ENCODE measurements around the gene ZDHHC8. TPM values are rescaled to one million over a fixed set of nuclear protein-coding genes. Genes with fewer than 3 reads are reported as not detected.

The ZDHHC8 gene
- total and polyA plus RNA-seq, 11 donors: 15.7 to 45.2 (median 38.2) TPM

GRCh38 chr22:20084547-20085413, 46.8 kb upstream of the ZDHHC8 start:
- peaks cover 3 to 47% (median 42%) of the 10 kb centered on the region in 9 donors for H3K36me3 ChIP-seq

DNA sequence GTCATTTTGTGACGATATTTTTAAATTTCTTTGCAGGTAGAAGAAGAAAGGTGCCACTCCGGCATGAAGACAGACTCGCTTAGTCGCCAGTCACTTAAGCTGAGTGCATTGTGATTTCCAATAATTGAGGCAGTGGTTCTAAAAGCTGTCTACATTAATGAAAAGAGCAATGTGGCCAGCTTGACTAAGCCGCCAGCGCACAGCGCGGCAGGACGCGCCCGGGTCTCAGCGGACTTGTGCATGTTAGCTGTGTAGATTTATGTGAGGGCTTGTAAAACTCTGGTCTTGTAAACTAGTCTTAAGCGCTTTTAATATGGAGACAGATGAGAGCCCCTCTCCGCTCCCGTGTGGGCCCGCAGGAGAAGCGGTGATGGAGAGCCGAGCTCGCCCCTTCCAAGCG, 46.0 kb upstream of the ZDHHC8 start:
- Histone ChIP-seq H3K9me3 (no peaks in the 10 kb centered on the region), H3K27me3 (no peaks in the 10 kb centered on the region), H3K27ac (no peak overlapping the region), H3K4me1 (peaks cover 3 to 51% (median 41%) of the 10 kb centered on the region in 12 donors), H3K36me3 (peaks cover 7 to 55% (median 51%) of the 10 kb centered on the region in 9 donors), H3K4me3 (no peak overlapping the region)
- WGBS, 4 donors: 90 to 97% (median 95%) methylated on average over 20 of the region's 20 CpGs
- ATAC-seq (no peak), DNase-seq (peak in 1 of 5 donors; percentile 3)
- intact Hi-C loops (cut with DNase I): loop anchor here in 2 of 10 donors (10.0 kb wide), 2 partner anchors 51 to 121 kb away; no protein-coding TSS in a partner anchor
- no peak for TF ChIP-seq POLR2A (IDR thresholded peaks at IDR 0.05)
- TF ChIP-seq, protein P1, sequence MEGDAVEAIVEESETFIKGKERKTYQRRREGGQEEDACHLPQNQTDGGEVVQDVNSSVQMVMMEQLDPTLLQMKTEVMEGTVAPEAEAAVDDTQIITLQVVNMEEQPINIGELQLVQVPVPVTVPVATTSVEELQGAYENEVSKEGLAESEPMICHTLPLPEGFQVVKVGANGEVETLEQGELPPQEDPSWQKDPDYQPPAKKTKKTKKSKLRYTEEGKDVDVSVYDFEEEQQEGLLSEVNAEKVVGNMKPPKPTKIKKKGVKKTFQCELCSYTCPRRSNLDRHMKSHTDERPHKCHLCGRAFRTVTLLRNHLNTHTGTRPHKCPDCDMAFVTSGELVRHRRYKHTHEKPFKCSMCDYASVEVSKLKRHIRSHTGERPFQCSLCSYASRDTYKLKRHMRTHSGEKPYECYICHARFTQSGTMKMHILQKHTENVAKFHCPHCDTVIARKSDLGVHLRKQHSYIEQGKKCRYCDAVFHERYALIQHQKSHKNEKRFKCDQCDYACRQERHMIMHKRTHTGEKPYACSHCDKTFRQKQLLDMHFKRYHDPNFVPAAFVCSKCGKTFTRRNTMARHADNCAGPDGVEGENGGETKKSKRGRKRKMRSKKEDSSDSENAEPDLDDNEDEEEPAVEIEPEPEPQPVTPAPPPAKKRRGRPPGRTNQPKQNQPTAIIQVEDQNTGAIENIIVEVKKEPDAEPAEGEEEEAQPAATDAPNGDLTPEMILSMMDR (IDR thresholded peaks at IDR 0.05): no peak

More at GRCh38 chr22:20084547-20085413, 46.8 kb upstream of the ZDHHC8 start:
- TF ChIP-seq, protein P1 (IDR thresholded peaks at IDR 0.05): peak in 6 of 12 donors; percentile 12 to 35 (median 30)
- no peak for TF ChIP-seq POLR2A (IDR thresholded peaks at IDR 0.05)
- Histone ChIP-seq H3K4me1 (peaks cover 3 to 53% (median 42%) of the 10 kb centered on the region in 12 donors), H3K4me3 (no peak overlapping the region), H3K9me3 (no peaks in the 10 kb centered on the region), H3K27ac (peak overlapping the region in 3 of 12 donors; percentile 7 to 45 (median 35)), H3K27me3 (no peaks in the 10 kb centered on the region)
- DNase-seq (peak in 2 of 5 donors; percentile 29 to 35), ATAC-seq (no peak)
- WGBS, 4 donors: 59 to 65% (median 62%) methylated on average over 23 of the region's 23 CpGs
- intact Hi-C loops (cut with DNase I): loop anchor here in 6 of 10 donors (5.0 to 10.0 kb wide), 6 partner anchors 33 to 120 kb away; partner anchors contain the start of genes TANGO2 (in 3 of the 6), RANBP1 (in 1 of the 6) and TRMT2A (in 1 of the 6)

GRCh38 chr22:20086101-20086599, 45.5 kb upstream of the ZDHHC8 start:
- 91 to 92% (median 92%) methylated on average over 24 of the region's 24 CpGs for WGBS, 4 donors
- H3K36me3 ChIP-seq: peaks cover 7 to 60% (median 56%) of the 10 kb centered on the region in 9 donors
- H3K4me3 ChIP-seq: no peak overlapping the region
- H3K9me3 ChIP-seq: no peaks in the 10 kb centered on the region
- H3K27ac ChIP-seq: no peak overlapping the region
- TF ChIP-seq, protein P1 (IDR thresholded peaks at IDR 0.05): no peak
- TF ChIP-seq POLR2A (IDR thresholded peaks at IDR 0.05): no peak
- no peaks in the 10 kb centered on the region for H3K27me3 ChIP-seq
- ATAC-seq: no peak
- intact Hi-C loops (cut with DNase I): loop anchor here in 2 of 10 donors (10.0 kb wide), 2 partner anchors 51 to 121 kb away; no protein-coding TSS in a partner anchor
- peaks cover 3 to 46% (median 37%) of the 10 kb centered on the region in 12 donors for H3K4me1 ChIP-seq
- DNase-seq: peak in 2 of 5 donors; percentile 8 to 16

GRCh38 chr22:20086763-20087162, 44.8 kb upstream of the ZDHHC8 start:
- intact Hi-C loops (cut with DNase I): loop anchor here in 2 of 10 donors (10.0 kb wide), 2 partner anchors 52 to 122 kb away; no protein-coding TSS in a partner anchor
- peaks cover 7 to 66% (median 62%) of the 10 kb centered on the region in 9 donors for H3K36me3 ChIP-seq
- no peak overlapping the region for H3K27ac ChIP-seq
- WGBS, 4 donors: 88 to 98% (median 96%) methylated on average over 5 of the region's 5 CpGs
- no peak overlapping the region for H3K4me3 ChIP-seq
- ATAC-seq: no peak
- peaks cover 3 to 40% (median 31%) of the 10 kb centered on the region in 12 donors for H3K4me1 ChIP-seq
- no peaks in the 10 kb centered on the region for H3K27me3 ChIP-seq
- TF ChIP-seq POLR2A (IDR thresholded peaks at IDR 0.05): no peak
- TF ChIP-seq, protein P1 (IDR thresholded peaks at IDR 0.05): no peak
- no peaks in the 10 kb centered on the region for H3K9me3 ChIP-seq
- DNase-seq: peak in 1 of 5 donors; percentile 1
